Kidney (tissue), 14 donors: ENCODE measurements around the gene GAB2. TPM values are rescaled to one million over a fixed set of nuclear protein-coding genes. Genes with fewer than 3 reads are reported as not detected.

Source experiments
- DNase-seq, 5 donors: peaks; one replicate each; pipeline ENCODE4 v3.0.0-alpha.2; 2013 to 2020
- FAIRE-seq: peaks from 2 replicates; lab custom pipeline; 2012; peaks lifted over from hg19 to GRCh38; lab: Jason Lieb, UNC
- H3K27ac ChIP-seq, 2 donors: one replicate each; pipeline ENCODE4 v1.7.0; 2013; ENCODE audit warnings: low read depth in 2 of 2, low read length in 2 of 2, inconsistent platforms in 1 of 2
- H3K27me3 ChIP-seq: one replicate; pipeline ENCODE4 v1.7.1; 2013; ENCODE audit warnings: low read length, inconsistent platforms; ENCODE audit not compliant: control insufficient read depth, insufficient read depth
- H3K36me3 ChIP-seq, 3 donors: one replicate each; pipeline versions ENCODE4 v1.7.0 to v1.7.1; 2013; ENCODE audit warnings: low read length in 3 of 3, control low read depth in 1 of 3, inconsistent platforms in 1 of 3; ENCODE audit not compliant: insufficient read depth in 3 of 3, control insufficient read depth in 2 of 3
- H3K4me1 ChIP-seq, 3 donors: one replicate each; pipeline versions ENCODE4 v1.7.0 to v1.7.1; 2013; ENCODE audit warnings: low read length in 3 of 3, inconsistent platforms in 1 of 3, low read depth in 1 of 3; ENCODE audit not compliant: control insufficient read depth in 2 of 3, insufficient read depth in 2 of 3
- H3K4me3 ChIP-seq, 3 donors: one replicate each; pipeline versions ENCODE4 v1.7.0 to v1.8.1; 2013; ENCODE audit warnings: low read length in 3 of 3, control low read depth in 1 of 3, inconsistent platforms in 1 of 3
- H3K9ac ChIP-seq, 3 donors: one replicate each; pipeline versions ENCODE4 v1.7.0 to v1.7.1; 2013; ENCODE audit warnings: low read length in 3 of 3, control low read depth in 1 of 3, inconsistent platforms in 1 of 3
- H3K9me3 ChIP-seq, 3 donors: one replicate each; pipeline versions ENCODE4 v1.7.0 to v1.7.1; 2013; ENCODE audit warnings: low read length in 3 of 3, control low read depth in 1 of 3, inconsistent platforms in 1 of 3; ENCODE audit not compliant: control insufficient read depth in 2 of 3, insufficient read depth in 1 of 3
- intact Hi-C: fragments of 100-400 bp; cut with DNase I; formaldehyde crosslinking; loops from one replicate; pipeline ENCODE4 v1.11.1; 2022
- polyA plus RNA-seq: library from polyadenylated mRNA; stranded (reverse); fragments of 350-450 nt; fragmentation: Illumina TruSeq; extraction: RNeasy Lipid Tissue Mini Kit (QIAGEN cat#74804); gene quantifications from one replicate; pipeline ENCODE4 v1.2.3, GENCODE V29; 2014; ENCODE audit warnings: low read depth, low replicate concordance; ENCODE audit not compliant: insufficient read depth
- total RNA-seq: library from RNA; stranded (reverse); fragmentation: NEBNext Ultra II Directional; extraction: Animal tissue kit (Norgen Biotek cat#: 25700); gene quantifications from one replicate; pipeline ENCODE4 v1.2.1, GENCODE V29; 2021
- TF ChIP-seq, protein P1 (sequence below): IDR thresholded peaks from 3 replicates; pipeline ENCODE4 v1.5.1; 2012; ENCODE audit warnings: mild to moderate bottlenecking, moderate library complexity, borderline replicate concordance; ENCODE audit not compliant: insufficient read depth; ENCODE audit errors: extremely low read depth
- donor health status: control.
- donor health status: control.
- donor health status: control.
- donor health status: control.
- donor health status: control.
- donor health status: DM: yes; HTN: yes; CAD: no.
- donor health status: Normal renal cell carcinoma (clear cell type).

Gene GAB2
- total and polyA plus RNA-seq, 2 donors from 2014 or later, result 3.3 to 23.6 TPM

DNA sequence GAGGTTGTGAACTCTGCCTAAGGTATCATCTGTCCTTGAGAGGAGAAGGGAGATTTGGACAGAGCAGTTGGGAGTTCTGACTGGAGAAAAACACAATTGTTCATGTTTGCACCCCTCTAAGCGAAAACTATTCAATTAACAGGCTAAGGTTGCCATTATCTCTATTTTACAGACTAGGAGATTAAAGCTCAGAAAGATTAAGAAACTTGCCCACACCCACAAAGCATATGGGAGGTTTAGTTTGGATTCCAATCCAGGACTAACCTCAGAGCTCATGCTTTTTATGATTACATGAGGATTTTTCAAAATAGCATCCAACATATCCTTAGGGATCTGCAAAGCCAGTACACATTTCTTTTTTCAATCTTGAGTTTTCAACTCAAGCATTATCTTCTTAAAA, 22.0 kb downstream of the GAB2 start:
- TF ChIP-seq, protein P1, sequence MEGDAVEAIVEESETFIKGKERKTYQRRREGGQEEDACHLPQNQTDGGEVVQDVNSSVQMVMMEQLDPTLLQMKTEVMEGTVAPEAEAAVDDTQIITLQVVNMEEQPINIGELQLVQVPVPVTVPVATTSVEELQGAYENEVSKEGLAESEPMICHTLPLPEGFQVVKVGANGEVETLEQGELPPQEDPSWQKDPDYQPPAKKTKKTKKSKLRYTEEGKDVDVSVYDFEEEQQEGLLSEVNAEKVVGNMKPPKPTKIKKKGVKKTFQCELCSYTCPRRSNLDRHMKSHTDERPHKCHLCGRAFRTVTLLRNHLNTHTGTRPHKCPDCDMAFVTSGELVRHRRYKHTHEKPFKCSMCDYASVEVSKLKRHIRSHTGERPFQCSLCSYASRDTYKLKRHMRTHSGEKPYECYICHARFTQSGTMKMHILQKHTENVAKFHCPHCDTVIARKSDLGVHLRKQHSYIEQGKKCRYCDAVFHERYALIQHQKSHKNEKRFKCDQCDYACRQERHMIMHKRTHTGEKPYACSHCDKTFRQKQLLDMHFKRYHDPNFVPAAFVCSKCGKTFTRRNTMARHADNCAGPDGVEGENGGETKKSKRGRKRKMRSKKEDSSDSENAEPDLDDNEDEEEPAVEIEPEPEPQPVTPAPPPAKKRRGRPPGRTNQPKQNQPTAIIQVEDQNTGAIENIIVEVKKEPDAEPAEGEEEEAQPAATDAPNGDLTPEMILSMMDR, result no peak
- no peaks in the 10 kb centered on the region for H3K9me3 ChIP-seq
- H3K27ac ChIP-seq, result no peak overlapping the region
- intact Hi-C loops, result no loop called here
- no peaks in the 10 kb centered on the region for H3K36me3 ChIP-seq
- no peaks in the 10 kb centered on the region for H3K27me3 ChIP-seq
- no peak for FAIRE-seq
- H3K9ac ChIP-seq, result no peak overlapping the region
- H3K4me1 ChIP-seq, result peaks cover 0 to 2% (median 0%) of the 10 kb centered on the region in 3 donors
- no peak for DNase-seq
- H3K4me3 ChIP-seq, result no peak overlapping the region

DNA sequence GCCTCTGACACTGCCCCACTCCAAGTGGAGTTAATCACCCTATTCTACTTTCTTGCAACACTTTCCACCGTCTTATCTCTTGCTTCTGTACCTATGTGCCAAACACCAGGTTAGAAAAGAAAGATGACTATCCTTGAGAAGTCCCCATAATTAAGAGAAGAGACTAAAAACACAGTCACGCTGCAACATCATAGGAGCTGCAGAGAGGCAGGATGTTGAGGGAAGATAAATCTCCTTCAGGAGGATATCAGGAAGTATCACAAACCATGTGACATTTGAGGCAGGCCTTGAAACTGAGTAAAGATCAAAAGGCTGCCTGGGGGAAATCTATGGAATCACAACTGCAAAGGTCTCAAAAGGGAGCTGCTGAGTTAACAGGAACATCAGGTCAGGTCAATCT, 24.8 kb downstream of the GAB2 start:
- intact Hi-C loops, result no loop called here
- DNase-seq (peak in 2 of 5 donors; percentile 27 to 32), FAIRE-seq (no peak)
- no peaks in the 10 kb centered on the region for H3K27me3 ChIP-seq
- peaks cover 0 to 2% (median 0%) of the 10 kb centered on the region in 3 donors for H3K4me1 ChIP-seq
- H3K36me3 ChIP-seq, result no peaks in the 10 kb centered on the region
- H3K4me3 ChIP-seq, result no peak overlapping the region
- H3K9ac ChIP-seq, result no peak overlapping the region
- no peak overlapping the region for H3K27ac ChIP-seq
- no peaks in the 10 kb centered on the region for H3K9me3 ChIP-seq
- TF ChIP-seq, protein P1, result no peak

DNA sequence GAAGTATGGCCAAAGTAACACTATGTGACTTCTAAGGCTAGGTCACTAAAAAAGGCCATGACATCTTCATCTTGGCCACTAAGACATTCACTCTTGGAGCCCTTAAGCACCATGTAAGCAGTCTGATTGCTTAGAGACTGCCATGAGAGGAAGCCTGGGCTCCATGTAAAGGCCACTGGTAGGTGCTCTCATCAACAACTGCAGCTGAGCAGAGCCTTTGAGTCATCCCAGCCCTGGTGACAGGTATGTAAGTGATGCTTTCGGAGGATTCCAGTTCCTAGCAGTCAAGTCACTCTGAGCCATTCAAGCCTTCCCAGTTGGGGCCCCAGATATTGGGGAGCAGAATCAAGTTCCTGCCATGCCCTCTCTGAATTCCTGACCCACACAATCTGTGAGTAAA, 26.2 kb downstream of the GAB2 start:
- Histone ChIP-seq H3K27ac (no peak overlapping the region), H3K9me3 (no peaks in the 10 kb centered on the region), H3K4me3 (no peak overlapping the region), H3K9ac (no peak overlapping the region), H3K27me3 (no peaks in the 10 kb centered on the region), H3K36me3 (no peaks in the 10 kb centered on the region), H3K4me1 (peaks cover 0 to 3% (median 0%) of the 10 kb centered on the region in 3 donors)
- no peak for FAIRE-seq
- intact Hi-C loops, result no loop called here
- no peak for DNase-seq
- TF ChIP-seq, protein P1, result no peak

DNA sequence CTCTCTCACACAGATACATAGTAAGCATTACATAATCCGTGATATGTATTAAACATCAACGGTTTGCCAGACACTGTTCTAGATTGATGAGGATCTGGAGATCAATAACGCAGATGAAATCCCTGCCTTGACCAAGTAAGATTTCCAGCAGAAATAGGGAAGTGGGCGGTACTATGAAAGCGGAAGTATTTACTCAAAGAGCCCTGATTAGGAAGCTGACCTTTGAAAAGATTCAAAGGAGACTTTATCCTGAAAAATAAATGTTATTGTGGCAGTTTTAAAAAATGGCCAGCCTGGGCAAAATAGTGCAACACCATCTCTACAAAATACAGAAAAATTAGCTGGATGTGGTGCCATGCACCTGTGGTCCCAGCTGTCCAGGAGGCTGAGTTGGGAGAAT, 26.8 kb downstream of the GAB2 start:
- Histone ChIP-seq H3K9ac (no peak overlapping the region), H3K27ac (no peak overlapping the region), H3K36me3 (no peaks in the 10 kb centered on the region), H3K27me3 (no peaks in the 10 kb centered on the region), H3K4me1 (peaks cover 0 to 5% (median 0%) of the 10 kb centered on the region in 3 donors), H3K9me3 (no peaks in the 10 kb centered on the region), H3K4me3 (no peak overlapping the region)
- no peak for FAIRE-seq
- TF ChIP-seq, protein P1, result no peak
- no peak for DNase-seq
- intact Hi-C loops, result no loop called here
